IMR-90 (cell line): ENCODE data around the gene C6orf47. TPM values are rescaled to one million over a fixed set of nuclear protein-coding genes. Genes with fewer than 3 reads are reported as not detected.

Source experiments
- ATAC-seq: fragments of 200-7000 bp; cut with Tn5 transposase; 2 replicates; pipeline ENCODE4 v1.9.1; 2020; ENCODE audit warnings: low read depth, mild to moderate bottlenecking, moderate library complexity
- BruUV-seq: library from RNA; stranded (reverse); fragments of 400-500 nt; replicated peaks from 2 replicates; lab custom pipeline; 2021; lab: Mats Ljungman, UMichigan
- CTCF ChIA-PET: fragments of 300-600 bp; formaldehyde crosslinking; extraction: SDS; loops from one replicate; lab custom pipeline; 2021; ENCODE audit warnings: antibody characterized with exemption; lab: Yijun Ruan, JAX
- POLR2A ChIA-PET: fragments of 300-600 bp; sonication (Branson Sonifier 250); formaldehyde crosslinking; loops from one replicate; lab custom pipeline; 2022; ENCODE audit warnings: antibody characterized with exemption; ENCODE audit not compliant: unreplicated experiment; lab: Charles Lee
- DNase-seq: peaks from one replicate; pipeline ENCODE4 v3.0.0; 2013
- H2AFZ ChIP-seq: replicated peaks from 2 replicates; pipeline ENCODE3; 2013; ENCODE audit warnings: low read length, mild to moderate bottlenecking; ENCODE audit not compliant: poor library complexity
- H2AK5ac ChIP-seq: 2 replicates; pipeline ENCODE4 v1.6.1; 2013; ENCODE audit warnings: low read depth, low read length, inconsistent platforms
- H2AK9ac ChIP-seq: replicated peaks from 2 replicates; pipeline ENCODE3; 2013; ENCODE audit warnings: mild to moderate bottlenecking, low read depth, low read length, moderate library complexity; ENCODE audit not compliant: poor library complexity
- H2BK120ac ChIP-seq: 2 replicates; pipeline ENCODE4 v1.6.1; 2013; ENCODE audit warnings: low read depth, low read length, inconsistent platforms
- H2BK15ac ChIP-seq: 3 replicates; pipeline ENCODE4 v1.6.1; 2013; ENCODE audit warnings: low read depth, low read length, inconsistent platforms
- H2BK20ac ChIP-seq: 2 replicates; pipeline ENCODE4 v1.6.1; 2013; ENCODE audit warnings: low read depth, mild to moderate bottlenecking, inconsistent platforms, low read length, moderate library complexity
- H2BK5ac ChIP-seq: 2 replicates; pipeline ENCODE4 v1.6.1; 2013; ENCODE audit warnings: mild to moderate bottlenecking, low read depth, low read length, inconsistent platforms; ENCODE audit not compliant: poor library complexity, severe bottlenecking
- H3K14ac ChIP-seq: replicated peaks from 2 replicates; pipeline ENCODE4 v1.6.1; 2013; ENCODE audit warnings: low read depth, low read length, inconsistent platforms
- H3K18ac ChIP-seq: 2 replicates; pipeline ENCODE4 v1.6.1; 2013; ENCODE audit warnings: low read depth, low read length, control low read depth
- H3K23ac ChIP-seq: 2 replicates; pipeline ENCODE4 v1.6.1; 2013; ENCODE audit warnings: low read depth, low read length, inconsistent platforms
- H3K27ac ChIP-seq: 2 replicates; pipeline ENCODE4 v1.5.1; 2013; ENCODE audit warnings: mild to moderate bottlenecking, control low read depth, low read length; ENCODE audit not compliant: insufficient read depth
- H3K27me3 ChIP-seq: 2 replicates; pipeline ENCODE4 v1.6.1; 2013; ENCODE audit warnings: low read length; ENCODE audit not compliant: control insufficient read depth, insufficient read depth
- H3K36me3 ChIP-seq: 2 replicates; pipeline ENCODE4 v1.6.1; 2013; ENCODE audit warnings: low read length, mixed read lengths; ENCODE audit not compliant: control insufficient read depth, insufficient read depth
- H3K4ac ChIP-seq: 2 replicates; pipeline ENCODE4 v1.6.1; 2013; ENCODE audit warnings: low read depth, low read length, inconsistent platforms
- H3K4me1 ChIP-seq: 2 replicates; pipeline ENCODE4 v1.6.1; 2013; ENCODE audit warnings: low read length, mixed read lengths; ENCODE audit not compliant: control insufficient read depth, insufficient read depth
- H3K4me2 ChIP-seq: 2 replicates; pipeline ENCODE4 v1.6.1; 2013; ENCODE audit warnings: low read depth, mild to moderate bottlenecking, control low read depth, low read length, moderate library complexity
- H3K4me3 ChIP-seq: 2 replicates; pipeline ENCODE4 v1.5.1; 2013; ENCODE audit warnings: low read depth, mild to moderate bottlenecking, control low read depth, low read length, moderate library complexity; ENCODE audit not compliant: insufficient read depth
- H3K56ac ChIP-seq: 2 replicates; pipeline ENCODE4 v1.6.1; 2013; ENCODE audit warnings: low read length, inconsistent platforms; ENCODE audit not compliant: insufficient read depth; ENCODE audit errors: extremely low read depth
- H3K79me1 ChIP-seq, 2 experiments: 2 replicates each; pipeline ENCODE4 v1.6.1; 2013; ENCODE audit warnings: low read length in 2 of 2, inconsistent platforms in 1 of 2, low read depth in 1 of 2
- H3K9ac ChIP-seq: 2 replicates; pipeline ENCODE4 v1.6.1; 2013; ENCODE audit warnings: low read depth, low read length, control low read depth
- H3K9me1 ChIP-seq: 2 replicates; pipeline ENCODE4 v1.6.1; 2013; ENCODE audit warnings: low read length, inconsistent platforms; ENCODE audit not compliant: insufficient read depth
- H3K9me3 ChIP-seq: 2 replicates; pipeline ENCODE4 v1.6.1; 2013; ENCODE audit warnings: low read length; ENCODE audit not compliant: control insufficient read depth, insufficient read depth
- H4K20me1 ChIP-seq: 2 replicates; pipeline ENCODE4 v1.6.1; 2013; ENCODE audit warnings: low read length, inconsistent platforms; ENCODE audit not compliant: insufficient read depth
- H4K5ac ChIP-seq: 2 replicates; pipeline ENCODE4 v1.6.1; 2013; ENCODE audit warnings: mild to moderate bottlenecking, low read depth, low read length, control low read depth
- H4K8ac ChIP-seq, 2 experiments: 2 replicates each; pipeline ENCODE4 v1.6.1; 2013; ENCODE audit warnings: low read depth in 2 of 2, low read length in 2 of 2, control low read depth in 1 of 2, inconsistent platforms in 1 of 2
- H4K91ac ChIP-seq: 2 replicates; pipeline ENCODE4 v1.6.1; 2013; ENCODE audit warnings: low read depth, low read length, inconsistent platforms; ENCODE audit not compliant: insufficient read depth
- BHLHE40 ChIP-seq: fragments of 150-350 bp; IDR thresholded peaks from 2 replicates; pipeline ENCODE4 v1.6.1; 2016; ENCODE audit warnings: mild to moderate bottlenecking, low read depth, low read length
- CEBPB ChIP-seq: IDR thresholded peaks from 2 replicates; pipeline ENCODE4 v1.6.1; 2012; ENCODE audit warnings: low read depth, low read length, improper control_type of control experiment
- CHD1 ChIP-seq: IDR thresholded peaks from 2 replicates; pipeline ENCODE4 v1.6.1; 2012; ENCODE audit warnings: low read depth, low read length, improper control_type of control experiment
- MAFK ChIP-seq: IDR thresholded peaks from 2 replicates; pipeline ENCODE4 v1.6.1; 2012; ENCODE audit warnings: low read depth, low read length, improper control_type of control experiment
- MXI1 ChIP-seq: IDR thresholded peaks from 2 replicates; pipeline ENCODE4 v1.6.1; 2012; ENCODE audit warnings: low read depth, mild to moderate bottlenecking, low read length, moderate library complexity, borderline replicate concordance
- POLR2A ChIP-seq: IDR thresholded peaks from 2 replicates; pipeline ENCODE4 v1.6.1; 2012; ENCODE audit warnings: mild to moderate bottlenecking, low read depth, low read length
- RAD21 ChIP-seq: IDR thresholded peaks from 2 replicates; pipeline ENCODE4 v1.6.1; 2012; ENCODE audit warnings: low read length, improper control_type of control experiment
- RCOR1 ChIP-seq: IDR thresholded peaks from 2 replicates; pipeline ENCODE4 v1.6.1; 2012; ENCODE audit warnings: mild to moderate bottlenecking, low read length, improper control_type of control experiment; ENCODE audit not compliant: insufficient replicate concordance
- RFX5 ChIP-seq: IDR thresholded peaks from 2 replicates; pipeline ENCODE4 v1.8.0; 2012; ENCODE audit warnings: low read depth, mild to moderate bottlenecking, low read length, moderate library complexity
- whole genome bisulfite sequencing, 2 experiments: methylation state at CpG; one replicate each; pipeline versions ENCODE4 v1.1.5 to v1.1.7; 2013; ENCODE audit warnings: missing lambda C conversion rate in 2 of 2; ENCODE audit not compliant: insufficient read length in 1 of 2; ENCODE audit errors: extremely low coverage in 2 of 2; 5-methylcytosine and 5-hydroxymethylcytosine counted together
- dilution Hi-C: fragments of 300-500 bp; cut with HindIII; formaldehyde crosslinking; loops from one replicate; pipeline ENCODE4 v1.14.3; 2018; ENCODE audit warnings: low sequenced_read_pairs; ENCODE audit not compliant: unreplicated experiment
- in situ Hi-C: fragments of 300-500 bp; cut with MboI; formaldehyde crosslinking; loops from 3 replicates; pipeline ENCODE4 v1.14.3; 2019; ENCODE audit warnings: low sequenced_read_pairs, inconsistent platforms, mixed read lengths
- intact Hi-C: fragments of 100-400 bp; cut with micrococcal nuclease; formaldehyde crosslinking; loops from 2 replicates; pipeline ENCODE4 v1.10.0; 2022
- polyA plus RNA-seq, 3 experiments: library from polyadenylated mRNA; depleted of rRNA; stranded (reverse); fragments of >200 nt; gene quantifications; 2 replicates each; pipeline ENCODE4 v1.2.3, GENCODE V29; 2012; ENCODE audit warnings: low replicate concordance in 1 of 3
- total RNA-seq: library from RNA; depleted of rRNA; stranded (reverse); fragments of >200 nt; gene quantifications from 2 replicates; pipeline ENCODE4 v1.2.3, GENCODE V29; 2012

Gene C6orf47
- total and polyA plus RNA-seq, 2 of the 4 experiments (the other 2 are of a cell fraction) = 8.9 to 14.2 TPM

DNA sequence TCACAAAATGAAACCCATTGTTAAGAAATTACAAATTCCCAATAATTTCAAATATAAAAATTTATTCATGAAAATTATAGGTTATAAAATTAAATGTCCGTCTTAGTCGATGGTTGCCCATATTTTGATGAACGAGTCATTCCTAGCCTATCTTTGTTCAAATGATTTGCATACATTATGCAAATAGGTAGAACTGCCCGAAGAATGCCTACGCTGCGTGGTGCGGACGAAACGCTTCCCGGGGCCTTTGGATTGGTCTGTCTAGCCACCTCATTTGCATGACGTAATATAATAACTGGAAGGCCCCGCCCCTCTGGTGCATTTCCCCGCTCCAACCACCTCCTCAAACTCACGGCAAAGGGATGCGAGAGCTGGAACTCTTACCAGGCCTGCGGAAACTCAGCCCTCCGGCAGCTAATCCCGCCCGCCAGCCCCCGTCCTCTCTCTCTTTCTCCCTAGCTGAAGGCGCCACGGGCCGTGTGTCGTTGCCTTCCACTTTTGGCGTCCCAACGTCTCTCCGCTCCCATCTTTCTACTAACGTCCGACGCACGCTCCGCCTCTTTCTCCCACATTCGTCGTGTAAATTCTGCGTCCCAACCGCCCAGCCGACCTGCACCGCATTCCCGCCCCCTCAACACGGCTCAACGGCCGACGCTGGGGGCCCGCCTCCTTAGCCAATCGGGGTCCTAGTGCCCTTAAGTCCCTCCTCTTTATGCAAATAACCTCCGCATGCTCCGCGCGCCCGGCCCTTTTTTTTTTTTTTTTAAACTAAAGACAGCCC is 40.6 kb downstream of the C6orf47 start:
- DNase-seq (peak; percentile 98), ATAC-seq (peak; percentile 87)
- H3K27me3 ChIP-seq = no peaks in the 10 kb centered on the region
- peak overlapping the region; percentile 82; the same call in 1 of the 2 replicates for H2BK120ac ChIP-seq
- H3K4me1 ChIP-seq = no peaks in the 10 kb centered on the region
- peaks cover 0 to 30% of the 10 kb centered on the region in 2 experiments; a peak in 3 of 4 replicates for H3K79me1 ChIP-seq
- no peak overlapping the region for H2BK20ac ChIP-seq
- H4K8ac ChIP-seq = peak overlapping the region; percentile 44 to 88
- H3K4me2 ChIP-seq = peak overlapping the region; percentile 71
- peak overlapping the region; percentile 82 for H3K4ac ChIP-seq
- H3K9ac ChIP-seq = peak overlapping the region; percentile 70
- no TSS peak for BruUV-seq
- peak overlapping the region; percentile 64 for H3K4me3 ChIP-seq
- peaks cover 21% of the 10 kb centered on the region for H3K36me3 ChIP-seq
- H3K56ac ChIP-seq = peak overlapping the region; percentile 75
- peak overlapping the region; percentile 71; the same call in 1 of the 3 replicates for H2BK15ac ChIP-seq
- H3K27ac ChIP-seq = peak overlapping the region; percentile 92
- peak overlapping the region; percentile 47 for H3K18ac ChIP-seq
- H4K91ac ChIP-seq = peak overlapping the region; percentile 78
- 0% methylated on average over 32 of the region's 50 CpGs; no CpG with 5 or more reads in 1 of the 2 experiments for WGBS, 2 experiments
- intact Hi-C loops (loop anchor here (1.0 kb wide), 1 partner anchor 32 kb away; the partner anchor contains the start of gene BAG6), dilution Hi-C loops (no loop called here), in situ Hi-C loops (no loop called here)
- peak overlapping the region; percentile 23; the same call in 1 of the 2 replicates for H3K23ac ChIP-seq
- TF ChIP-seq RFX5 = 0 out of 2 replicates have a peak, but pooled peaks have one; percentile 15
- no peak for TF ChIP-seq RCOR1
- TF ChIP-seq RAD21 = no peak
- TF ChIP-seq POLR2A = peak; percentile 84; the same call in 1 of the 2 replicates
- TF ChIP-seq MXI1 = peak; percentile 69; the same call in 1 of the 2 replicates
- peak; percentile 61 for TF ChIP-seq MAFK
- 0 out of 2 replicates have a peak, but pooled peaks have one; percentile 1 for TF ChIP-seq CHD1
- TF ChIP-seq BHLHE40 = peak; percentile 31; the same call in 1 of the 2 replicates
- TF ChIP-seq CEBPB = peak; percentile 76
- ChIA-PET POLR2A (no interaction called here), CTCF (no interaction called here)
- H2AK5ac ChIP-seq = no peak overlapping the region
- H4K20me1 ChIP-seq = peaks cover 36% of the 10 kb centered on the region
- H2BK5ac ChIP-seq = peak overlapping the region; percentile 92
- H3K9me1 ChIP-seq = peaks cover 6% of the 10 kb centered on the region
- peak overlapping the region; percentile 99 for H2AFZ ChIP-seq
- H3K14ac ChIP-seq = peak overlapping the region; percentile 71
- peak overlapping the region; percentile 90 for H2AK9ac ChIP-seq
- H3K9me3 ChIP-seq = no peaks in the 10 kb centered on the region
- H4K5ac ChIP-seq = peak overlapping the region; percentile 50
